Measurements from ENCODE around the gene STH.

Gene STH

GRCh38 chr17:46027976-46028325 lies 28.9 kb downstream of the STH start:
- DNase-seq (ENCODE audit: low spot score): no peak

- no peak for DNase-seq (ENCODE audit: low spot score)
Measured at GRCh38 chr17:46028374-46028773, 29.3 kb downstream of the STH start.

DNA sequence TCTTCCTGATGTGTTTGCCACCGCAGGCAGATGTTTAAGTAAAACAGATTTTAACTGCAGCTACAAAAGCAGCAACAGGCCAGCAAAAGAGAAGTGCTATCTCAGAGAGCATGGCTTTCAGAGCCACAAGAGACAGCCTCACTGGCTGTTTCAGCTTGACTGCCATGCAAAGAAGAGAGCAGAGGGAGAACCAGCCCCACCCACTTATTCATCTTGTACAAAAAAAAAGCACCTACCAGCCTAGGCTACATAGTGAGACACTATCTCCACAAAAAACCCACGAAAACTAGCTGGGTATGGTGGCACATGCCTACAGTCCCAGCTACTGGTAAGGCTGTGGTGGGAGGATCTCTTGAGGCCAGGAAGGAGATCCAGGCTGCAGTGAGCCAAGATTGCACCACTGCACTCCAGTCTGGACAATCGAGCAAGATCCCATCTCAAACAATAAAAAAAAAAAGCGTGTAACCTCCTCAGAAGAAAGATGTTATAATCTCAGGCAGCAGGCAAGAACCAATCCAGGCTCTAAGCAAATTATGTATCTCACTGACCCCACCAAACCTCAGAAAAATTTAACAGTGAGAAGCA lies 30.0 kb downstream of the STH start:
- no peak for DNase-seq (ENCODE audit: low spot score)

DNA sequence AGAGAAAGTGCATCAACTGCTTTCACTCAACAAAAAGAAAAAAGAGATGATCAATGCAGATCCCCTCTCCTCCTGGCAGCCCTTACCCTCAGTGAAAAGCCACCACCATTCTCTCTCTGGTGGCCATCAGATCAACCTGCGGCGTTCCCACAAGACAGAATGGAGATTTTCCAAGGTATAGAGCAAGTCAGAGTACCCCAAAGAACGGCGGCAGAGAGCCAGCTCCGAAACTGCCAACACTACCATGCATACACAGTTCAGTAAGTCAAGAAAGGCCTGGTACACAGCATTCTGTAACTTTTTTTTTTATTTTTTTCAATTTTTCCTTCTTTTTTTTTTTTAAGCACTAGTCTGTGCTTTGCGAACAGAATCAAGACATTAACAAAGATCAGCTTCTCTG lies 30.6 kb downstream of the STH start:
- no peak for DNase-seq (ENCODE audit: low spot score)

DNA sequence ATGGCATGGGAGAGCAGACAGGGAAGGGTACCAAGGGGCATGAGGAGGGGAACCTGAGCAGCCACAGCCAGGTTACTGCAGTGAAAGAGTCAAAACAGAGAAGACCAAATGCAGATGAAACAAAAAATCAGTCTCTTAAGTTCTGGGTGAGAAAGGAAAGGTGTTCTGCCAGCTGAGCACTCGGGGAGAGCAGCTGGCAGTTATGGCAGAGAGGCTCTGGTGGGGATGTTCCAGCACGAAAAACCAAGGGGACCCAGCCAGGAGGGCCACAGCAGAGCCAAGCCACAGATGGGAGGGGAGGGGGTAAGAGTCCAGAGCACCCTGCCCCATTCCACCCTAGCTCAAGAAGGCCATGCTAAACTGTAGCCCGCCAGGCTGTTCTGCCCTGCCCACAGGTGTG lies 31.7 kb downstream of the STH start:
- no peak for DNase-seq (ENCODE audit: low spot score)

DNA sequence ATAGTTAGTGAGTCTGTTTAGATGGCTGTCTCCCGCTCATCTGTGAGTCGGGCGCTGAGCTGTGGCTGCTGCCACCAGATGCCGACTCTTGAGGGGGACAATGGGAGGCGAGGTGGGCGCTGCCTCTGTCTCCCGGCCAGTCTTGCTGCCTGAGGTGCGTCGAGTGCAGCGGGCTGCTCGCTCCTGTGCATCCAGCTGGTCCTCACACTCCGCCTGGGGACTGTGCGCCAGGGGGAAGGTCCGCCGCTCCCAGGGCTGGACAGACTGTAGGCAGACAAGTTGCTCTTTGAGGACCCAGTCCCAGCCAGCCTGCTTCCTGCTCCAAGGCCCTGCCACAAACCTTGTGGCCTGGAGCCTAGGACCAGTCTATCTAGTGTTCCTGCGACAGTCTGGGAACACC lies 32.4 kb downstream of the STH start:
- DNase-seq (ENCODE audit: low spot score): no peak

- DNase-seq (ENCODE audit: low spot score): no peak
Measured at GRCh38 chr17:46031920-46032319, 32.9 kb downstream of the STH start.

- DNase-seq (ENCODE audit: low spot score): no peak
Measured at GRCh38 chr17:46032909-46033308, 33.9 kb downstream of the STH start.

DNA sequence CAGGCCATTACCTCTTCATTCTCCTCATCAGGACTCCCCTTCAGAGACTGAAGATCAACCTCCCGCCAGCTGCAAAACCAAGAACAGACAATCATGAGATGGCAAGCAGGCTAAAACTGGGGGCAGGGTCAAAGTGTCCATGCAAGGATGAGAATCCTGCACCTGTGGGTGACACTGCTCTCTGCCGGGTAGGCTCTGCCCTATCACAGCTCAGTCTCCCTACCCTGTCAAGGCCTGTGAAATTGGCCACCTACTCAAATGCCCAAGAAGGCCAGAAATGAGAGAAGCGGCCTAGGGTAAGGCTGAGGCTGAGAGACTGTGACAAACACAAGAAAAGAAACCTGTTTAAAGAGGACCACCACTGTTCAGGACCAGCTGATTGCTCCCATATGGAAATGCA lies 34.3 kb downstream of the STH start:
- DNase-seq (ENCODE audit: low spot score): no peak

GRCh38 chr17:46035112-46035818 lies 36.2 kb downstream of the STH start:
- DNase-seq (ENCODE audit: low spot score): no peak

DNA sequence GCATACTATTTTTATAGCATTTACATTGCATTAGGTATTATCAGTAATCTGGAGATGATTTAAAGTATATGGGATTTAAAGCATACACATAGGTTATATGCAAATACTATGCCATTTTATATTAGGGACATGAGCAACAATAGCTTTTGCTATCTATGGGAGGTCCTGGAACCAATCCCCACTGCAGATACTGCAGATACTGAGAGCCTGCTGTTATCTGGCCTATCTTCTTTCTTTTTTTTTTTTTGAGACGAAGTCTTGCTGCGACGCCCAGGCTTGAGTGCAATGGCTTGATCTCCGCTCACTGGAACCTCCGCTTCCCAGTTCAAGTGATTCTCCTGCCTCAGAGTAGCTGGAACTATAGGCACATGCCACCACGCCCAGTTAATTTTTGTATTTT lies 37.4 kb downstream of the STH start:
- no peak for DNase-seq (ENCODE audit: low spot score)

DNA sequence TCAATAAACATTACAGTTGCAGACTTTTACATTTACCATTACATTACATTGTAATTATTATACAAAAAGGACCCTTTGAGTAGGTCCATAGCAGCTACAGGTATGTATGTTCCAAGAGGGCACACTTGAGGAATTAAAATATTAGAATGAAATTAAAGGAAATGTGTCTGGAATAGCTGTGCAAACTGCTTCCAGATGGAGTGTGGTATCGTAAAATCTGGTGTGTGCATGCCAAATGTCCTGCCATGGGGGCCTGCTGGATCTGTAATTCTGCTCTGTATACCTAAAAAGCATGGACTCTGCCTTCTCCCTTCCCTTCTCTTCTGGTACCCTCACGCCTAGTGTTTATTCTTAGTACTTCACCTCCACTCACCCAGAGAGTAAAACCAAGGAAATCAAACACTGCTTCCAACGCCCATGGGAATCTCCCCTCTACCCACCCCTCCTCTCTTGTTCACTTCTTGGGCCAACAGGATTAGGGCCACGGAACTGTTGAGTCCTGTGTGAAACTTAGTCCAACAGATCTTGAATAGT lies 38.7 kb downstream of the STH start:
- DNase-seq (ENCODE audit: low spot score): no peak

DNA sequence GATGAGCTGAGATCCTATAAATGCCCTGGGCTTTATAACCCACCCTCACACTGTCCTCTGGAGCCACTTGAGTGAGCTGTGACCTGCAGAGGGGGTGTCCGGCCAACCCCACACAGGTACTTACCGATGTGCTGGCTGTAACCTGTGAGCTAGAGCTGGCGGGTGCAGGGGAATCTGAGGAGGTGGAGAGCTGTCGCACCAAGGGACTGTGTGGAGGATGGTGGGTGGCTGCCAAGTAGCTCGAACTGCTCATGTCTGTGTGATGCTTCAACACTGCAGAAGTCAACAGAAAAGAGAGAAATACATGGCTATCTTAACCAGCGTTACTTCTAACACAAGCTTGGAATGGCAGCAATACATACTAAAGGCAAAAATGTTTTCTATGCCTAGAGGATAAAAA lies 39.4 kb downstream of the STH start:
- DNase-seq (ENCODE audit: low spot score): no peak

DNA sequence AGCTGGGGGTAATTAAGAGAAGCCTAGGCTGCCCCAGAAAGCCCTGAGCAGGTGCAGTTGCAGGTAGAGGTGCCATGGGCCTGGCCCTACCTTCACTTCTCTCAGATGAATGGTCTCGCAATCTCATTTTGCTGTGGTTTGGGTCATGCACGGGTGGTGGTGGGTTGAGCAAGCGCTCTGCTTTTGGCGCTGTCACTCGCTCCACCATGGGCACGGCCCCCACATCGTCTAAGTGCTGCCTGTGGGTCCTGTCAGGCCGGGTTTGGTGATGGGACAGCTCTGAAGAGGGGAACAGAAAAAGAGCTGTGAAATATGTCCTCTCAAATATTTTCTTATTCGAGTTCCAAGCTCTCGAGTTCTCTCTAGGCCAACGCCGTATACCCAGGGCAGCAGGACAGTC lies 39.9 kb downstream of the STH start:
- DNase-seq (ENCODE audit: low spot score): no peak

DNA sequence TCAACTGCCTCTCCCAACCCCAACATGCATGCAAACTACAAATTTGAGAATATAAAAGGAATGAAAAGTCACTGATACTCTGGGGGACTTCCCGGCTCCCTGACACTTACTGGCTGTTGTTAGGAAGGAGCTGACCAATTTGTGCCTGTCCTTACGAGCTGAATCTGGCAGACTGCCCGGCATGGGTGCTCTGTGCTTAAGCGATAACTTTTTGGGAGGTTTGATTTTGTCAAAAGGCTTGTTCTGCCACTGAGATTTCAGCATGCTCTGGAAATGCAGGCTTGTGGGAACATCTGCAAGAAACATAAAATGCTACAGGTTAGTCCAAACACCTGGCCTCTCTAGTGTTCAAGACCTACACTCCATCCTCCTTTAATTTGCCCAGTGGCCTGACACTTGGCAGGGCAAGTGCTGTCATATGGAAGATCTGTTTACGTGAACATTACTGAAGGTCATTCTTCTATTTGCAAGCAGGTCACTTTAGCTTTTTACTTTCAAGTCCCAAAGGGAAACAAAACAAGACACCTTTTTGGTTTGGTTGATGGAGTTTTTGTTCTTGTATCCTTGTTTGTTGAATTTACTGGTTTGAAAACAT lies 40.6 kb downstream of the STH start:
- no peak for DNase-seq (ENCODE audit: low spot score)

GRCh38 chr17:46042246-46042645 lies 43.2 kb downstream of the STH start:
- no peak for DNase-seq (ENCODE audit: low spot score)

DNA sequence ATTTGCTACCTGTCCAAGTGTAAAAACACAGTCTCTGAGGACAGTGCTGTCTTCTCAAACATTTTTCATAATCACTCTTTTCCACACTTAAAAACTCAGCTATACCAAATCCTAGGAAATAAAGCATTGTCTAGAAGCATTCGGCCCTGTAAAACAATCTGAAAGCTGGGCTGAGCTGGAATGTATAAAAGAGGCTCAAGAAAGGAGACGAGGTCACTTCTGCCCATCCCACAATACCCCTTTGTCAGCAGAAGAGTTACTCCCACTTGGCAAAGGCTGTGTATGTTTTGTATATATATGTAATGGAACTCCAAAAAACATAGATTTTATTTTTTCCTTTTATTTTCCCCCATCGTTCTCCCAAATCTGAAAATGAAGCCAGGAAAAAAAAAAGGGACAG lies 43.9 kb downstream of the STH start:
- DNase-seq (ENCODE audit: low spot score): no peak

DNA sequence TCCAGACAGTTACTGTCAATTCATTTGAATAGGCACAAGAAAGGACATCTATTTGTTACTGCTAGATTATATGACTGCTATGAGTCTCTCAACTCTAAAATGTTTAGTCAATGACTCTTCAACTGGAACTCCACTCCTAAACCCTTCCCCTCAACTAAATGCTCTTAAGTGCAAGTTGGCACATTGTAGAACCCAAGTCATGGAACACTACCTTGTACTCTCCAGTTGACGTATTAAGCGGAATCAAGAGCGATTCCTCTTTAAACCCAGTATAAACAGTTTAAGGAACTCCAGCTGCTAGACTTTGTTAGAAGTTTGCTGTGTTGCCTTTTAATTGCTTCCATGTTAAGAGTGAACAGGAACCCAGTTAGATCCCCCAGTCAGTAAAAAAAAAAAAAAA lies 44.6 kb downstream of the STH start:
- no peak for DNase-seq (ENCODE audit: low spot score)

- DNase-seq (ENCODE audit: low spot score): peak; percentile 74
Measured at GRCh38 chr17:46044286-46044928, 45.4 kb downstream of the STH start.

GRCh38 chr17:46044989-46045388 lies 45.9 kb downstream of the STH start:
- DNase-seq (ENCODE audit: low spot score): no peak

GRCh38 chr17:46045639-46046038 lies 46.6 kb downstream of the STH start:
- DNase-seq (ENCODE audit: low spot score): no peak

DNA sequence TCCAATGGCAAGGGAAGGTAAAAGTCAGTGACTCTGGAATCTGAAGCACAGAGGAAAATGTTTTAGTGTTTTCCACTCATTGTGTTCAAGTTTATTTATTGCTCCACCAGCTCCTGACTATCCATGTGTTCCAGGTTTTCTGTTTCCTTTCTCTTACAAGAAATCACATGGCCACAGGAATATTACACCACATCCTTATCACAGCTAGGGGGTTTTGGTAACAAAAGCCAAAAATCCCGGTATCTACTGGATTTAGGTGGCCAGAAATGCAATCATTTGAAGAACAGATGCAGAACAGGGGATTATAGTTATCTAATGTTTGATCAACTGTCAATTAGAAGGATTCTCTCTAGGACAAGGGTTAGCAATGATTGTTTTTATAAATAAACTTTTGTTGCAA lies 47.9 kb downstream of the STH start:
- no peak for DNase-seq (ENCODE audit: low spot score)

- no peak for DNase-seq (ENCODE audit: low spot score)
Measured at GRCh38 chr17:46047398-46047797, 48.3 kb downstream of the STH start.

Data from hepatic stellate cell (primary cell).